Measurements from ENCODE around the gene PLA2R1. TPM values are rescaled to one million over a fixed set of nuclear protein-coding genes. Genes with fewer than 3 reads are reported as not detected.

PLA2R1 gene
- polyA plus RNA-seq, 2 of the 4 experiments (the other 2 are of a cell fraction) = 3.3 to 6.8 TPM

- DNase-seq (ENCODE audit: low read depth in 1 of 2, low spot score in 1 of 2) = no peak
- no peak for FAIRE-seq
- no peak for ATAC-seq
- Histone ChIP-seq H3K4me1 (peaks cover 8% of the 10 kb centered on the region; the same call in 2 of the 3 replicates), H3K4me2 (no peak overlapping the region), H3K27ac (no peak overlapping the region), H3K9me3 (no peaks in the 10 kb centered on the region), H3K4me3 (no peak overlapping the region)
- 63% methylated on average over 1 of the region's 1 CpG for WGBS (ENCODE audit: missing lambda C conversion rate)
- ChIA-PET CTCF (interaction anchor here (0.6 kb wide), 1 partner anchor 291 kb away, joined by 6 read pairs; no protein-coding TSS in a partner anchor), POLR2A (no interaction called here)
- TF ChIP-seq KDM5A (IDR thresholded peaks at IDR 0.05) (no peak), EHF (CRISPR knock-in tag; IDR thresholded peaks at IDR 0.05) (no peak), GATA3 (IDR thresholded peaks at IDR 0.05; ENCODE audit: borderline replicate concordance) (no peak), PHF8 (IDR thresholded peaks at IDR 0.05; ENCODE audit: borderline replicate concordance, low read depth) (no peak), CHD4 (IDR thresholded peaks at IDR 0.05; ENCODE audit: borderline replicate concordance) (no peak), TP53 (CRISPR knock-in tag; IDR thresholded peaks at IDR 0.05) (no peak), RARB (CRISPR knock-in tag; IDR thresholded peaks at IDR 0.05) (no peak), RAD21 (conservative IDR thresholded peaks at IDR 0.05 in 1 of 2, IDR thresholded peaks at IDR 0.05 in 1 of 2) (no peak), HEYL (CRISPR knock-in tag; IDR thresholded peaks at IDR 0.05) (no peak), BHLHE40 (IDR thresholded peaks at IDR 0.05; ENCODE audit: low read depth, low read length) (no peak), ESRRA (IDR thresholded peaks at IDR 0.05; ENCODE audit: borderline replicate concordance, low read length) (no peak), TFCP2L1 (CRISPR knock-in tag; IDR thresholded peaks at IDR 0.05) (no peak), HES2 (IDR thresholded peaks at IDR 0.05) (no peak), REST (IDR thresholded peaks at IDR 0.05) (no peak), RNF2 (IDR thresholded peaks at IDR 0.05; ENCODE audit: borderline replicate concordance, low read depth) (no peak)
- TF ChIP-seq, protein P1, sequence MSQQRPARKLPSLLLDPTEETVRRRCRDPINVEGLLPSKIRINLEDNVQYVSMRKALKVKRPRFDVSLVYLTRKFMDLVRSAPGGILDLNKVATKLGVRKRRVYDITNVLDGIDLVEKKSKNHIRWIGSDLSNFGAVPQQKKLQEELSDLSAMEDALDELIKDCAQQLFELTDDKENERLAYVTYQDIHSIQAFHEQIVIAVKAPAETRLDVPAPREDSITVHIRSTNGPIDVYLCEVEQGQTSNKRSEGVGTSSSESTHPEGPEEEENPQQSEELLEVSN (IDR thresholded peaks at IDR 0.05; ENCODE audit: borderline replicate concordance, low read depth) = no peak
- TF ChIP-seq, protein P2, sequence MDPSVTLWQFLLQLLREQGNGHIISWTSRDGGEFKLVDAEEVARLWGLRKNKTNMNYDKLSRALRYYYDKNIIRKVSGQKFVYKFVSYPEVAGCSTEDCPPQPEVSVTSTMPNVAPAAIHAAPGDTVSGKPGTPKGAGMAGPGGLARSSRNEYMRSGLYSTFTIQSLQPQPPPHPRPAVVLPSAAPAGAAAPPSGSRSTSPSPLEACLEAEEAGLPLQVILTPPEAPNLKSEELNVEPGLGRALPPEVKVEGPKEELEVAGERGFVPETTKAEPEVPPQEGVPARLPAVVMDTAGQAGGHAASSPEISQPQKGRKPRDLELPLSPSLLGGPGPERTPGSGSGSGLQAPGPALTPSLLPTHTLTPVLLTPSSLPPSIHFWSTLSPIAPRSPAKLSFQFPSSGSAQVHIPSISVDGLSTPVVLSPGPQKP (IDR thresholded peaks at IDR 0.05; ENCODE audit: low read depth, low read length) = no peak
Measured at GRCh38 chr2:159890551-159891266, 171.7 kb downstream of the PLA2R1 start.

DNA sequence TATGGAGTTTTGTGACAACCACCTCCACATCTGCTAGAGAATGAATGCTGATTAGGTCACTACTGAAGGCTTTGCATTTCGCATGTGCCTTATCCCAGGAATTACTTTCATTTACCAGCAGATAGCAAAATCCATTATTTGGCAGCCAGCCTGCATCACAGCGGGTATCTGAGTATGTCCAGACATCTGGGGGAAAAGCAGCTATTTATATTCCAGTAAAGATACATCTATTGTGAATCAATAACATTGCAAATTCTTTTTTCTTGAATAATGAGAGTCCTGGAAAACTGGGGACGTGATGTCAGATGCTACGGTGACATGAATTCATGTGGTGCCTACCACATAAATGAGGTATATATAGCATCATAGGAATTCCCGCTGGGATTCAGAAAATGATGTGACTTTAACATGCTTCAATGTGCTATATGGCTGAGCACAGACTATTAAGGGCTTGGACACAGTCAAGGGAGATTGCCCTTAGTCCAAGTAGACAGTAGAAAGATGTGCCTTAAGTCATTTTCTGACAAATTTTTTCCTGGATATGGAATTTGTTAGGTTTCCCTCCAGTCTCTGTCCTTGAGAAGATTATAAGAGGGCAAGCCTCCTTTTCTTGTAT lies 180.2 kb downstream of the PLA2R1 start:
- ChIA-PET POLR2A (no interaction called here), CTCF (no interaction called here)
- no peak overlapping the region for H3K4me2 ChIP-seq
- no peak for TF ChIP-seq FOXS1 (CRISPR knock-in tag; IDR thresholded peaks at IDR 0.05)
- TF ChIP-seq ATOH8 (CRISPR knock-in tag; IDR thresholded peaks at IDR 0.05; ENCODE audit: low read depth) = no peak
- no peak for TF ChIP-seq TFCP2L1 (CRISPR knock-in tag; IDR thresholded peaks at IDR 0.05)
- no peak for TF ChIP-seq EP300 (IDR thresholded peaks at IDR 0.05)
- TF ChIP-seq FOSL2 (IDR thresholded peaks at IDR 0.05) = no peak
- TF ChIP-seq FOSL2 (CRISPR knock-in tag; IDR thresholded peaks at IDR 0.05) = no peak
- TF ChIP-seq HEYL (CRISPR knock-in tag; IDR thresholded peaks at IDR 0.05) = no peak
- no peak for TF ChIP-seq ZC3H11A (IDR thresholded peaks at IDR 0.05)
- no peak for TF ChIP-seq CEBPB (IDR thresholded peaks at IDR 0.05)
- no peak for TF ChIP-seq KDM1A (IDR thresholded peaks at IDR 0.05; ENCODE audit: low read depth)
- TF ChIP-seq POLR2AphosphoS2 (conservative IDR thresholded peaks at IDR 0.05; ENCODE audit: low read length) = no peak
- no peak for FAIRE-seq
- H3K27ac ChIP-seq = no peak overlapping the region
- no peak for ATAC-seq
- 62% methylated on average over 5 of the region's 5 CpGs for WGBS (ENCODE audit: missing lambda C conversion rate)
- H3K4me1 ChIP-seq = no peaks in the 10 kb centered on the region
- DNase-seq (ENCODE audit: low read depth in 1 of 2, low spot score in 1 of 2) = no peak
- no peaks in the 10 kb centered on the region for H3K9me3 ChIP-seq
- H3K4me3 ChIP-seq = no peak overlapping the region

All from A549 (cell line).